Caco-2 (cell line): ENCODE measurements around the gene CEACAM19. TPM values are rescaled to one million over a fixed set of nuclear protein-coding genes. Genes with fewer than 3 reads are reported as not detected.

ENCODE experiments used
- BruUV-seq: library from RNA; stranded (reverse); fragments of 400-500 nt; replicated peaks from 2 replicates; lab custom pipeline; 2021; lab: Mats Ljungman, UMichigan
- CTCF ChIA-PET: fragments of 300-600 bp; sonication (Branson Sonifier 250); formaldehyde crosslinking; loops from one replicate; lab custom pipeline; 2022; ENCODE audit warnings: antibody characterized with exemption; lab: Charles Lee
- POLR2A ChIA-PET: fragments of 300-600 bp; sonication (Branson Sonifier 250); formaldehyde crosslinking; loops from one replicate; lab custom pipeline; 2022; ENCODE audit warnings: antibody characterized with exemption; lab: Charles Lee
- DNase-seq, 2 experiments: peaks; one replicate each; pipeline versions ENCODE4 v3.0.0 to v3.0.0-alpha.2; 2020 to 2022
- H3K27me3 ChIP-seq: replicated peaks from 2 replicates; pipeline ENCODE4 v1.6.0; 2011; ENCODE audit warnings: low read length; ENCODE audit not compliant: control insufficient read depth, insufficient read depth
- H3K36me3 ChIP-seq: 2 replicates; pipeline ENCODE4 v1.5.1; 2011; ENCODE audit warnings: low read length; ENCODE audit not compliant: control insufficient read depth, insufficient read depth
- H3K4me1 ChIP-seq: fragments of 250-450 bp; sonication (Bioruptor Pico); 2 replicates; pipeline ENCODE4 v1.5.1; 2020; ENCODE audit warnings: mild to moderate bottlenecking
- H3K4me3 ChIP-seq: 2 replicates; pipeline ENCODE4 v1.5.1; 2011; ENCODE audit warnings: low read depth, mild to moderate bottlenecking, control low read depth, low read length
- H3K9me3 ChIP-seq: fragments of 250-450 bp; sonication (Bioruptor Pico); 2 replicates; pipeline ENCODE4 v1.5.1; 2020; ENCODE audit warnings: mild to moderate bottlenecking, moderate library complexity
- H3K27ac Mint-ChIP-seq: one replicate; pipeline ENCODE4 v1.8.0; 2022; ENCODE audit warnings: mixed read lengths; ENCODE audit not compliant: unreplicated experiment
- H3K27me3 Mint-ChIP-seq: one replicate; pipeline ENCODE4 v1.8.0; 2022; ENCODE audit warnings: mixed read lengths; ENCODE audit not compliant: insufficient read depth, unreplicated experiment
- H3K36me3 Mint-ChIP-seq: one replicate; pipeline ENCODE4 v1.8.0; 2022; ENCODE audit warnings: mild to moderate bottlenecking, mixed read lengths; ENCODE audit not compliant: insufficient read depth, unreplicated experiment
- H3K4me1 Mint-ChIP-seq: one replicate; pipeline ENCODE4 v1.8.0; 2022; ENCODE audit warnings: low read depth, mixed read lengths; ENCODE audit not compliant: unreplicated experiment
- H3K4me3 Mint-ChIP-seq: one replicate; pipeline ENCODE4 v1.8.0; 2022; ENCODE audit warnings: mild to moderate bottlenecking, moderate library complexity, mixed read lengths; ENCODE audit not compliant: unreplicated experiment
- H3K9me3 Mint-ChIP-seq: one replicate; pipeline ENCODE4 v1.8.0; 2022; ENCODE audit warnings: mixed read lengths; ENCODE audit not compliant: unreplicated experiment
- CTCF ChIP-seq, 2 experiments: fragments of 200-600 bp in 1 of 2; IDR thresholded peaks; 1 replicate in 1 of 2; 2 replicates in 1 of 2; pipeline versions ENCODE4 v1.5.1 to v1.8.0; 2011 to 2022; ENCODE audit warnings: antibody characterized with exemption in 1 of 2, control low read depth in 1 of 2, inconsistent platforms in 1 of 2, low read depth in 1 of 2, low read length in 1 of 2, mild to moderate bottlenecking in 1 of 2, moderate library complexity in 1 of 2; ENCODE audit not compliant: insufficient read depth in 1 of 2, severe bottlenecking in 1 of 2, unreplicated experiment in 1 of 2
- intact Hi-C: fragments of 100-400 bp; cut with micrococcal nuclease; formaldehyde crosslinking; loops from one replicate; pipeline ENCODE4 v1.10.0; 2022; ENCODE audit not compliant: unreplicated experiment
- total RNA-seq: library from RNA; stranded (reverse); gene quantifications from 2 replicates; pipeline ENCODE4 v1.2.3, GENCODE V29; 2022

Gene CEACAM19
- total RNA-seq, 1 experiment from 2014 or later: 2.9 TPM

- peaks cover 57% of the 10 kb centered on the region for H3K36me3 Mint-ChIP-seq
- Histone ChIP-seq H3K9me3 (no peaks in the 10 kb centered on the region), H3K4me1 (peaks cover 26% of the 10 kb centered on the region), H3K27me3 (no peaks in the 10 kb centered on the region), H3K4me3 (peak overlapping the region; percentile 91), H3K36me3 (peaks cover 5% of the 10 kb centered on the region)
- DNase-seq: peak in 1 of 2 experiments; percentile 59
- BruUV-seq: no TSS peak
- H3K4me3 Mint-ChIP-seq: peak overlapping the region; percentile 83
- ChIA-PET CTCF (interaction anchor here (0.7 to 2.4 kb wide), 6 partner anchors 12 to 74 kb away, joined by 3 to 16 read pairs (median 6); no protein-coding TSS in a partner anchor), POLR2A (interaction anchor here (0.6 to 1.7 kb wide), 11 partner anchors 9 to 186 kb away, joined by 3 to 9 read pairs (median 4); partner anchors contain the start of gene ZNF180)
- intact Hi-C loops: no loop called here
- H3K27me3 Mint-ChIP-seq: no peaks in the 10 kb centered on the region
- no peaks in the 10 kb centered on the region for H3K9me3 Mint-ChIP-seq
- TF ChIP-seq CTCF (IDR thresholded peaks at IDR 0.05; ENCODE audit: insufficient read depth in 1 of 2, low read depth in 1 of 2, low read length in 1 of 2, severe bottlenecking in 1 of 2, unreplicated experiment in 1 of 2): no peak
- H3K27ac Mint-ChIP-seq: peak overlapping the region; percentile 79
- H3K4me1 Mint-ChIP-seq: peaks cover 20% of the 10 kb centered on the region
Observed at GRCh38 chr19:44644402-44645016, 26.8 kb upstream of the CEACAM19 start.

- Histone ChIP-seq H3K9me3 (no peaks in the 10 kb centered on the region), H3K36me3 (peaks cover 12% of the 10 kb centered on the region), H3K4me1 (peaks cover 15% of the 10 kb centered on the region), H3K4me3 (peak overlapping the region; percentile 27; the same call in 1 of the 2 replicates), H3K27me3 (no peaks in the 10 kb centered on the region)
- no peak for DNase-seq
- Mint-ChIP-seq H3K4me1 (peaks cover 10% of the 10 kb centered on the region), H3K36me3 (peaks cover 67% of the 10 kb centered on the region), H3K27me3 (no peaks in the 10 kb centered on the region), H3K4me3 (peak overlapping the region; percentile 43), H3K27ac (no peak overlapping the region), H3K9me3 (no peaks in the 10 kb centered on the region)
- CTCF ChIA-PET: no interaction called here
- POLR2A ChIA-PET: no interaction called here
- intact Hi-C loops: no loop called here
- TSS peak; percentile 36 for BruUV-seq
- TF ChIP-seq CTCF (IDR thresholded peaks at IDR 0.05; ENCODE audit: insufficient read depth in 1 of 2, low read depth in 1 of 2, low read length in 1 of 2, severe bottlenecking in 1 of 2, unreplicated experiment in 1 of 2): no peak
Observed at GRCh38 chr19:44645407-44646048, 25.8 kb upstream of the CEACAM19 start.

- H3K27ac Mint-ChIP-seq: no peak overlapping the region
- intact Hi-C loops: no loop called here
- peaks cover 72% of the 10 kb centered on the region for H3K36me3 Mint-ChIP-seq
- Histone ChIP-seq H3K4me1 (peaks cover 12% of the 10 kb centered on the region), H3K9me3 (no peaks in the 10 kb centered on the region), H3K36me3 (peaks cover 12% of the 10 kb centered on the region), H3K4me3 (no peak overlapping the region), H3K27me3 (no peaks in the 10 kb centered on the region)
- BruUV-seq: no TSS peak
- no peaks in the 10 kb centered on the region for H3K27me3 Mint-ChIP-seq
- peaks cover 5% of the 10 kb centered on the region for H3K4me1 Mint-ChIP-seq
- ChIA-PET CTCF (no interaction called here), POLR2A (no interaction called here)
- no peak for DNase-seq
- no peak for TF ChIP-seq CTCF (IDR thresholded peaks at IDR 0.05; ENCODE audit: insufficient read depth in 1 of 2, low read depth in 1 of 2, low read length in 1 of 2, severe bottlenecking in 1 of 2, unreplicated experiment in 1 of 2)
- H3K9me3 Mint-ChIP-seq: no peaks in the 10 kb centered on the region
- H3K4me3 Mint-ChIP-seq: no peak overlapping the region
Observed at GRCh38 chr19:44646049-44646416, 25.2 kb upstream of the CEACAM19 start.
